B cell (primary cell): ENCODE measurements around the gene TMEM98. TPM values are rescaled to one million over a fixed set of nuclear protein-coding genes. Genes with fewer than 3 reads are reported as not detected.

Experiments
- ATAC-seq: fragments of 200-7000 bp; cut with Tn5 transposase; one replicate; pipeline ENCODE4 v1.10.0; 2021; ENCODE audit warnings: low read depth, mild to moderate bottlenecking, moderate number of reproducible peaks, moderate library complexity
- CTCF ChIA-PET: fragments of 350-600 bp; sonication (Branson Sonifier 250); formaldehyde crosslinking; loops from one replicate; lab custom pipeline; 2021; ENCODE audit warnings: antibody characterized with exemption, inconsistent platforms; lab: Charles Lee
- POLR2A ChIA-PET: fragments of 350-600 bp; sonication (Branson Sonifier 250); formaldehyde crosslinking; loops from one replicate; lab custom pipeline; 2021; ENCODE audit warnings: antibody characterized with exemption; lab: Charles Lee
- DNase-seq: peaks from one replicate; pipeline ENCODE4 v3.0.0; 2013
- H2AFZ ChIP-seq: 2 replicates; pipeline ENCODE4 v1.6.1; 2012; ENCODE audit warnings: mild to moderate bottlenecking, low read depth, low read length; ENCODE audit not compliant: insufficient read depth, poor library complexity, severe bottlenecking
- H3K27ac ChIP-seq, 2 donors: 1 replicate in 1 of 2; 2 replicates in 1 of 2; pipeline ENCODE4 v1.5.1; 2012 to 2013; ENCODE audit warnings: low read length in 2 of 2, mild to moderate bottlenecking in 2 of 2, moderate library complexity in 1 of 2
- H3K27me3 ChIP-seq, 4 experiments: fragments of 200-600 bp in 1 of 4; sonication (generic) in 1 of 4; replicated peaks in 1 of 4; 1 replicate in 2 of 4; 2 replicates in 2 of 4; pipeline versions ENCODE4 v1.6.1 to v1.7.0; 2013 to 2016; ENCODE audit warnings: low read length in 3 of 4, mild to moderate bottlenecking in 2 of 4, mixed read lengths in 1 of 4, moderate library complexity in 1 of 4; ENCODE audit not compliant: insufficient read depth in 4 of 4, control insufficient read depth in 3 of 4; ENCODE audit errors: control extremely low read depth in 1 of 4
- H3K36me3 ChIP-seq, 2 experiments: replicated peaks in 1 of 2; 1 replicate in 1 of 2; 2 replicates in 1 of 2; pipeline versions ENCODE4 v1.6.1 to v1.7.1; 2013; ENCODE audit warnings: low read length in 1 of 2; ENCODE audit not compliant: insufficient read depth in 2 of 2, control insufficient read depth in 1 of 2; ENCODE audit errors: control extremely low read depth in 1 of 2, extremely low read depth in 1 of 2
- H3K4me1 ChIP-seq, 2 donors: fragments of 200-600 bp in 1 of 2; sonication (generic) in 1 of 2; 1 replicate in 1 of 2; 2 replicates in 1 of 2; pipeline versions ENCODE4 v1.5.1 to v1.6.1; 2013 to 2017; ENCODE audit warnings: low read length in 2 of 2; ENCODE audit not compliant: control insufficient read depth in 2 of 2, insufficient read depth in 2 of 2
- H3K4me2 ChIP-seq: replicated peaks from 2 replicates; pipeline ENCODE3; 2012; ENCODE audit warnings: mild to moderate bottlenecking, low read depth, low read length; ENCODE audit not compliant: poor library complexity, severe bottlenecking
- H3K4me3 ChIP-seq, 5 experiments: fragments of 200-600 bp in 1 of 5; sonication (generic) in 1 of 5; 1 replicate in 3 of 5; 2 replicates in 2 of 5; pipeline versions ENCODE4 v1.5.1 to v1.7.0; 2011 to 2016; ENCODE audit warnings: low read length in 4 of 5, mild to moderate bottlenecking in 4 of 5, low read depth in 2 of 5, control low read depth in 1 of 5, moderate library complexity in 1 of 5; ENCODE audit not compliant: insufficient read depth in 1 of 5; ENCODE audit errors: control extremely low read depth in 1 of 5, extremely low read depth in 1 of 5
- H3K79me2 ChIP-seq: fragments of 200-600 bp; sonication (generic); one replicate; pipeline ENCODE4 v1.6.0; 2016; ENCODE audit warnings: low read length; ENCODE audit not compliant: control insufficient read depth, insufficient read depth
- H3K9ac ChIP-seq: fragments of 200-600 bp; sonication (generic); 2 replicates; pipeline ENCODE4 v1.6.1; 2017; ENCODE audit warnings: mild to moderate bottlenecking, low read length, moderate library complexity
- H3K9me3 ChIP-seq, 3 donors: one replicate each; pipeline versions ENCODE4 v1.6.1 to v1.7.1; 2013; ENCODE audit warnings: low read length in 2 of 3; ENCODE audit not compliant: control insufficient read depth in 2 of 3, insufficient read depth in 1 of 3; ENCODE audit errors: control extremely low read depth in 1 of 3
- H4K20me1 ChIP-seq: 2 replicates; pipeline ENCODE4 v1.6.0; 2012; ENCODE audit warnings: mild to moderate bottlenecking, low read length; ENCODE audit not compliant: insufficient read depth, control insufficient read depth, poor library complexity, severe bottlenecking
- H3K27ac Mint-ChIP-seq: one replicate; pipeline ENCODE4 v1.8.0; 2021; ENCODE audit warnings: mixed read lengths
- H3K27me3 Mint-ChIP-seq: one replicate; pipeline ENCODE4 v1.8.0; 2021; ENCODE audit warnings: mixed read lengths
- H3K4me1 Mint-ChIP-seq: one replicate; pipeline ENCODE4 v1.8.0; 2021; ENCODE audit warnings: mixed read lengths
- H3K4me3 Mint-ChIP-seq: one replicate; pipeline ENCODE4 v1.8.0; 2021; ENCODE audit warnings: mixed read lengths
- H3K9me3 Mint-ChIP-seq: one replicate; pipeline ENCODE4 v1.8.0; 2022; ENCODE audit warnings: mixed read lengths; ENCODE audit not compliant: insufficient read depth
- EZH2 ChIP-seq: IDR thresholded peaks from 2 replicates; pipeline ENCODE4 v1.6.1; 2012; ENCODE audit warnings: borderline replicate concordance, low read depth, mild to moderate bottlenecking, moderate library complexity, low read length; ENCODE audit not compliant: insufficient read depth, poor library complexity, severe bottlenecking
- WGBS: methylation state at CpG from one replicate; pipeline ENCODE4 v1.1.5; 2013; ENCODE audit warnings: missing lambda C conversion rate; ENCODE audit not compliant: insufficient coverage; 5-methylcytosine and 5-hydroxymethylcytosine counted together
- intact Hi-C: fragments of 100-400 bp; cut with micrococcal nuclease; formaldehyde crosslinking; loops from one replicate; pipeline ENCODE4 v1.10.0; 2022
- polyA minus RNA-seq: library from RNA; depleted of rRNA, polyadenylated mRNA; stranded (reverse); fragments of >200 nt; gene quantifications from 2 replicates; pipeline ENCODE4 v1.2.3, GENCODE V29; 2012
- polyA plus RNA-seq: library from polyadenylated mRNA; depleted of rRNA; stranded (reverse); fragments of >200 nt; gene quantifications from 2 replicates; pipeline ENCODE4 v1.2.3, GENCODE V29; 2012
- total RNA-seq, 2 donors: library from RNA; stranded (reverse); fragments of 120-200 nt in 1 of 2; gene quantifications; 1 replicate in 1 of 2; 2 replicates in 1 of 2; pipeline versions ENCODE4 v1.2.3 to v1.2.4, GENCODE V29; 2013 to 2022
- TF ChIP-seq, protein P1 (sequence below): fragments of 200-600 bp; IDR thresholded peaks from one replicate; pipeline ENCODE4 v1.8.0; 2022; ENCODE audit warnings: antibody characterized with exemption, mild to moderate bottlenecking

Gene TMEM98, protein sequence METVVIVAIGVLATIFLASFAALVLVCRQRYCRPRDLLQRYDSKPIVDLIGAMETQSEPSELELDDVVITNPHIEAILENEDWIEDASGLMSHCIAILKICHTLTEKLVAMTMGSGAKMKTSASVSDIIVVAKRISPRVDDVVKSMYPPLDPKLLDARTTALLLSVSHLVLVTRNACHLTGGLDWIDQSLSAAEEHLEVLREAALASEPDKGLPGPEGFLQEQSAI
- total RNA-seq (not detected in 2 replicates), polyA plus RNA-seq (not detected in 2 replicates), polyA minus RNA-seq (0.69 TPM in 1 of 2 replicates, not detected in the other)
- 0.58 TPM for total RNA-seq (2013)

DNA sequence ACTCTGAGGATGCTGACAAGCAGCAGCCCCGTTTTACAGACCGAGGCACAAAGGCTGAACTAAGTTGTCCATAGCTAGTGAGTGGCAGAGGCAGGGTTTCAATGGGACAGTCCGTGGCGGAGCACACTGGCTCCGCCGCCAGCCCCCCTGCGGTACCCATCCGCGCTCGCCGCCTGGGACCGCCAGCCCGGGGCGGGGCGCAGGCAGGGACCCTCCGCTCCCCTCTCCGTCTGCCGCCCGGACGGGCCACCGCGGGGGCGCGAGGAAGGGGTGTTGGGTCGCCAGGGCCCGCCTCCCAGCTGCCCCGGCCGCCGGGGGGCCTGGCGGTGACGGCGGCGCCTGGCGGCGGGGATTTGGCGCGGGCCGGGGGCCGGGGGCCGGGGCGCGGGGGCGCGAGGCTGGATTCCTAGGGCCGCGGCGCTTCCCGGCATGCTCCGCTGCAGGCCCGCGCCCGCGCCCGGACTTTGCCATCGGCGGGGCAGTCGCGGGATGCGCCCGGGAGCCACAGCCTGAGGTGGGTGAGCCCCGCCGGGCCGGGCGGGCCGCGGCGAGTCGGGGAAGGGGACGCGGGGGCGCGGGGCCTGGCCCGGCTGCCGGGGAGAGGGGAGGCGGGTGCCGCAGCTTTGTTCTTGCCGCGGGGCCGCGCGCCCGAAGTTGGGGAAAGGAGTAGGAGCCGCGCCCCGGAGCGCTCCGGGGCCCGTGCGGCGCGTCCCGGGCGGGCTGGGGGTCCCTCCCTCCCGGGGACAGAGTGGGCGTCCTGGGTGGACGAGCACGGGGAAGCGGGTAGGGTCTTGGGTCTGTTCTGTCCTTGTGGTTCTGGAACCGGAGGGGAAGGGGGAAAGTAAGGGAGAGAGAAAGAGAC lies at the start of gene TMEM98:
Gene TMEM98 (plus strand): TSS at position 430 of the 862 bp plus-strand sequence. CDS start 3,376 bp downstream, outside the sequence.
- Histone ChIP-seq H2AFZ (peak within 1 kb of the TSS; percentile 29), H3K36me3 (no peaks in the 10 kb centered on the region), H3K4me1 (peaks cover 5 to 20% of the 10 kb centered on the region in 2 donors), H3K4me3 (peak within 1 kb of the TSS in 2 of 5 experiments; percentile 21 to 29), H3K27me3 (peaks cover 0 to 39% (median 21%) of the 10 kb centered on the region in 4 experiments), H4K20me1 (no peaks in the 10 kb centered on the region), H3K4me2 (peak within 1 kb of the TSS; percentile 64), H3K79me2 (no peaks in the 10 kb centered on the region), H3K9ac (peak within 1 kb of the TSS; percentile 25), H3K27ac (no peak within 1 kb of the TSS), H3K9me3 (no peaks in the 10 kb centered on the region)
- DNase-seq (no peak), ATAC-seq (no peak)
- intact Hi-C loops, result no loop called here
- H3K4me3 Mint-ChIP-seq, result peak within 1 kb of the TSS; percentile 78
- 1% methylated on average over 93 of the region's 99 CpGs for WGBS
- CTCF ChIA-PET, result interaction anchor here (1.5 to 2.0 kb wide), 2 partner anchors 17 to 145 kb away, joined by 5 read pairs; no protein-coding TSS in a partner anchor
- POLR2A ChIA-PET, result no interaction called here
- no peak within 1 kb of the TSS for H3K27ac Mint-ChIP-seq
- peaks cover 2% of the 10 kb centered on the region for H3K4me1 Mint-ChIP-seq
- H3K9me3 Mint-ChIP-seq, result no peaks in the 10 kb centered on the region
- H3K27me3 Mint-ChIP-seq, result peaks cover 31% of the 10 kb centered on the region
- TF ChIP-seq, protein P1, sequence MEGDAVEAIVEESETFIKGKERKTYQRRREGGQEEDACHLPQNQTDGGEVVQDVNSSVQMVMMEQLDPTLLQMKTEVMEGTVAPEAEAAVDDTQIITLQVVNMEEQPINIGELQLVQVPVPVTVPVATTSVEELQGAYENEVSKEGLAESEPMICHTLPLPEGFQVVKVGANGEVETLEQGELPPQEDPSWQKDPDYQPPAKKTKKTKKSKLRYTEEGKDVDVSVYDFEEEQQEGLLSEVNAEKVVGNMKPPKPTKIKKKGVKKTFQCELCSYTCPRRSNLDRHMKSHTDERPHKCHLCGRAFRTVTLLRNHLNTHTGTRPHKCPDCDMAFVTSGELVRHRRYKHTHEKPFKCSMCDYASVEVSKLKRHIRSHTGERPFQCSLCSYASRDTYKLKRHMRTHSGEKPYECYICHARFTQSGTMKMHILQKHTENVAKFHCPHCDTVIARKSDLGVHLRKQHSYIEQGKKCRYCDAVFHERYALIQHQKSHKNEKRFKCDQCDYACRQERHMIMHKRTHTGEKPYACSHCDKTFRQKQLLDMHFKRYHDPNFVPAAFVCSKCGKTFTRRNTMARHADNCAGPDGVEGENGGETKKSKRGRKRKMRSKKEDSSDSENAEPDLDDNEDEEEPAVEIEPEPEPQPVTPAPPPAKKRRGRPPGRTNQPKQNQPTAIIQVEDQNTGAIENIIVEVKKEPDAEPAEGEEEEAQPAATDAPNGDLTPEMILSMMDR, result no peak
- TF ChIP-seq EZH2, result no peak
